HG02885 (cell line): ENCODE results near the gene GALNT13.
A peak's percentile ranks its signal among the peaks of the same experiment; 100 is the strongest.

ENCODE experiments used
- ATAC-seq: cut with Tn5 transposase; IDR thresholded peaks from one replicate; pipeline ENCODE4 v1.9.1; 2021; ENCODE audit warnings: mild to moderate bottlenecking; ENCODE audit not compliant: unreplicated experiment, poor library complexity

GALNT13 gene

DNA sequence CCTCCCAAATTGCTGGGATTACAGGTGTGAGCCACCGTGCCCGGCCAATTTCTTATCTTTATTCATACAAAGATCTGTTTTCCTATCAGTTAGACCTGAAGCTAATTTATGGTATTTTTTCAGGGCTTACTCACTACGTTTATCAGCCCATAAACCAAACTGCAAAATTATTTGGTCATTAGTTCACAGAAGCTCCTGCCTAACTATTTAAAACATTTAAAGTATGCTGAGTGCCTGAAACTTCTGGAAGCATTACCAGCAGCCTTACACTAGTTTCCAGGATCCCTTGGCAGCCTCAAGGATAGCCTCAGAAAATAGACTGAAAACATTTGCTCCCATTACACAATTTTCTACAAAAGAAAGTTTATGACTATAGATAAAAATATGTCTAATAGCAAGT lies 68.8 kb downstream of the GALNT13 start:
- ATAC-seq, result no peak

DNA sequence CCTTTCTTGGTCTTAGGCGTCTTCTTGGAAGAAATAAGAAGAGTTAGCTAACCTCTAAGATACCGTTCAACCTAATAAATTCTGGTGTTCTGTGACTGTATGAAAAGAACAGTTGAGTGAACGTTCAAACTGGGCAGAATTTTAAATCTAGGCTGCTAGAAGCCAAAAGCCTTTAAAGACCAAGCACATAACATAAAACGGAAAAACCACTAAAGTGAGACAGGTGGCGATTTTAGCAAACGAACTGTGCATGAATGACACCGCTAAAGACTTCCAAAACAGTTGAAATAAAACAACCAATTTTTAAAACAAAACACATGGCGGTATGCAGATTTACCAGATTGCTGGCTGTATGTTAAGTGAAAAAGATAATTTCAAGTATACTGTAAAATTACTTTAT lies 73.1 kb downstream of the GALNT13 start:
- ATAC-seq, result no peak

DNA sequence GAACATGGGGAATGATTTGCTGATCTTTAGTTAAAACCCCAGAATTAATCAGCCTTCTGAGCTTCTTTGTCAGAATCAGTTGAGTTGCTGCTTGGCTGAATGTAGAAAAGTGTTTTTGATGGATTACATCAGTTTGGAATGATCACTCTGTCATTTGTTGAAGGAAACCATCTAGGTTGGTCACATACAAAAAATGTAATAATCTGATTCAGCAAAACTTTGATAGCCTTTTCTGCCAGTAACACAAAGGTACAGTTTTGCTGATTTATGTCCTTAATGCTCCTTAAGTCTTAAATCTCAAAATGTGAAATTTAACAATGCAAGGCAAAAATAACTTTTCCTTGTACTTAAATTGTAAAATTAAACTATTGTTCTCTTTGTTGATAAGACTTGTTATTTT lies 74.3 kb downstream of the GALNT13 start:
- ATAC-seq, result no peak

DNA sequence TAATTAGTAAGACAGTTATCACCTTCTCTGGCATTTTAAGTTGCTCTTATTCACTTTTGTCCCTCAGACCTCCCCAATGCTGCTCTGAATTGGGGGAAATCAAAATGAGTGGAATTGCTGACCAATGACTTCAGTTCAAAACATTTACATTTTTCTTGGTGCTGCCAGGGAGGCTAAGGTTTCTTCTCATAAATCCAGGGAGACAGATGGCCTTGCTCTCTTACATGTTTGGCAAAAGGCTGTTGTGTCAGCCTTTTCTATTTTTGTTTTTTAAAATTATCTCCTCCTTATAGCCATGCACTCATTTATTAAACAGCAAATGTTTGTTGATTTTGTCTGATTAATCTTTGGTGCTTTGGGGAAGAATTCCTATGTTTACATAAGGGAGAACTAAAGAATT lies 82.0 kb downstream of the GALNT13 start:
- no peak for ATAC-seq

DNA sequence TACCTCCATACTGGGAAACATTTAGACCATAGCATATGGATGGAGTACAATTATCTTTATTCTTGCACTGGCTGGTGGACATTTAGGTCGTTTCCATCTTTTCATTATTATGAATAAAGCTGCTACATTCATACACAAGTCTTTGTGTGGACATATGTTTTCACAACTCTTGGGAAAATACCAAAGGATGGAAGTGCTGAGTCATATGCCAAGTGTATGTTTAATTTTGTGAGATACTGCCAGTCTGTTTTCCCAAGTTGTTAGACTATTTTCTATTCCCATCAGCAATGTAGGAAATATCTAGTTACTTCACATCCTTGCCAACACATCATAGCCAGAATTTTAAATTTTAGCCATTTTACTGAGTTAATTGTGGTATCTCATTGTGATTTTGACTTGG lies 91.5 kb downstream of the GALNT13 start:
- no peak for ATAC-seq

DNA sequence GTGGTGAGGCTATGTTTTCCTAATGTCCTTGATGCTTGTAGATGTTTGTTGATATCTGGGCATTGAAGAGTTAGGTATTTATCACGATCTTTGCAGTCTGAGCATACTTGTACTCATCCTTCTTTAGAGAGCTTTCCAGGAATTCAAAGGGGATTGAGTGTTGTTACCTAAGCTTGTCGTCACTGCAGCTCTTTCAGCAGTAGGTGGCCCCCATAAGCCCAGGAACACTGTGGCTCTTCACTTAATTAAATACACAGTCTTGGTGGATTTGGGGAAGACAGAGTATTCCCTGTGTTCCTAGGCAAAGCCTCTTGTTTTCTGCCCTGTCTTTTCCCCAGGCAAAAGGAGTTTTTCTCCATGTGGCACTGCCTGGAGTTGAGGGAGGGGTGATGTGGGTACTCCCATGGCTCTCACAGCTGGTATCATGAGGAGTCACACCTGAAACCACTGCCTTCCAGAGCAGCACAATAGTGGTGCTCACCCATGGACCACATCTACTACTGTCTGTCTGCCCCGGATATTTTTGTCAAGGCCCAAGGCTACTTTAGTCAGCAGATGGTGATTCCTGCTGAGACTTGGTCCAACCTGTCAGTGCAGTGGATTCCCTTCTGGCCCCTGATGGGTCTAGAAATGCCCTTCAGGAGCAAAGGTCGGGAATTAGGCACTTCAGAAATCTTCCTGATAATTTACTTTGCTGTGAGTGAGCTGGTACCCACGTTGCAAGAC lies 95.7 kb downstream of the GALNT13 start:
- ATAC-seq, result no peak

DNA sequence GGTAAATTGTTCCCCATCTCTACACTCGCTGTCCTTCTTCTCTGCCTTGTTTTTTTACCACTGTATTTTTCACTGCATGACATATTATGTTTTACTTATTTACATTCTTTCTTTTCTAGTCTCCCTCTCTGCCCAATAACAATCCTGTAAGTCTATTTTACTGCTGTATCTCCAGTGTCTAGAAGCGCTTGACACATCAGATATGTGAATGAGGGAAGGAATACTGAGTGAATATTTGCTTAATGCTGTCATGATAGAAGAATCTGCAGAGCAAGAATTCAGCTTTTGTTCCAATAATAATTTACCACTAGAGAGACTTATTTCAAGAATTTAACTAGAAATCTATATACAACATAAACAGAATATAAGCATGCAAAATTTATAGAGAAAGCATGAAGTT lies 99.5 kb downstream of the GALNT13 start:
- ATAC-seq, result no peak

DNA sequence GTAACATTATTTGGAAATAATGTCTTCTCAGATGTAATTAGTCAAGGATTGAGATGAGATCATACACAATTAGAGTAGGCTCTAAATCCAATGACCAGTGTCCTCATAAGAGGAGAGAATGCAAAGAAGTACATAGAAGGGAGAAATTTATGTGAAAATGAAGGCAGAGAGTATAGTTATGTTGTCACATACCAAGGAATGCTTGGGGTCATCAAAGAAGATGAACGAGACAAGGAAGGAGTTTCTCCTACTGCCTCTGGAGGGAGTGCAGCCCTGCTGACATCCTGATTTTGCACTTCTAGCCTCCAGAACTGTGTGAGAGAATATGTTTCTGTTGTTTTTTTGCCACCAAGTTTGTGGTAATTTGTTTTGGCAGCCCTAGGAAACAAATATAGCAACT lies 100.1 kb downstream of the GALNT13 start:
- ATAC-seq, result no peak

DNA sequence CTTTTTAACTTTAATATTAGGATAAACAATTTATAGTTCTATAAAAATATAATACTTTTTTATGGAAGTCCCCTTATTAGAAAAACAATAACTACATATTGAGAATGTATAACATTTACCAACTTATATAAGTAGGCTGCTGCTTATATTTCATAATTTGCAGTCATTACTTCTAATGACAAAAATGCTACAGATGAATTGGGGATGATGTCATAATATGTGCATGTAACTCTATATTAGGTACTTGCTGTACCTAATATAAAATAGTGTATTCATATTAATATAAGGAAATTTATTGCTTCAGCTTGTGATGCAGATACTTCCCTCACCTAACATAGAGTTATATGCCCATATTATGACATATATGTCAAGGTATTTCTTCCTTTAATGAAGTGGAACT lies 100.7 kb downstream of the GALNT13 start:
- ATAC-seq, result no peak

DNA sequence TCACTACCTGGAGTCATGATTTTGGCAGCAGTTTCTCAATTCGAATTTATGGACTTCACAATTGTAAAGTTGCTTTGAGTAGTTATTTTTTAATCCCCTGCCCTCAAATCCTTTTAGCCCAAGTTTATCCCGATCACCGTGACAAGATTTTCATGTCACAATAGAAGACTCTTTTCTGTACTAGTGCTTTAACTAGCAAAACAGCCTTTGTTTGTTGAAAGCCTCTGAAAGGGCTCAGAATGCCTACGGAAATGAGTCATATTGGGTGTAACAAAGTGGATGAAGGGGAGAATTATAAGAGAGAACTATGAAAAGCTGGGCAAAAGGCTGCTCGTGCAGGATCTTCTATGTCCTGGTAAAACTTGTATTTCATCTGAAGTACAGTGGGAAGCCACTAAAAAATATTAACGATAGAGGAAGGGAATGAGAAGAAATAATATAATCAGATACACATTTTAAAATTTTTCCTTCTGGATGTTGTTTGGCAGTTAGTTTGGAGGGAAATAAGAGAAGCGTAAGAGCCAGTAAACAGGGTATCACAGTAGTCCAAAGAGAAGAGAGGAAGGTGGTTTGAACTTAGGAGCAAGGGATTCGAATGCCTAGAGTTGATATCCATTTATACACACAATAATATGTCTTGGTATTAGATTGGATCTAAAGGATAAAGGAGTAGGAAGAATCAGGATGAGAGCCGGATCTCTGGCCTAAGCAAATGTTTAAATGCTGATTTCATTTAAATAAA lies 114.9 kb downstream of the GALNT13 start:
- no peak for ATAC-seq

DNA sequence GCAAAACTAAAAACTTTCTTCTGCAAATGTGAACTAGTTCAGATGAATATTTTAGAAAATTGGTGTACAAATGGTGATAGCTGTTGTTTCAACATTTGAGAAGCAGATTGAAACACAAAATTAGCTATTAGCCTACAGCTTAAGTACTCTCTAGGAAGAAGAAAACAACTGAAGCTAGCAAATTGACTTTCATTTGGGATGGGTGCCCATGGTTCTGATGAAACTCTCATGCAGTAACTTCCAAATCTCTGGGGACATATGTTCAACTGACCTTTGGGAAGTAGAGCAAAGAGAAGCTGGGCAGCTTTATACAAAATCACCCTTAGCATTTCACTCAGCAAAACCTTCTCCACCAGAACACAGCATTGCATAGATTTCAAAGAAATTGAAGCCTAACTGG lies 119.0 kb downstream of the GALNT13 start:
- no peak for ATAC-seq

DNA sequence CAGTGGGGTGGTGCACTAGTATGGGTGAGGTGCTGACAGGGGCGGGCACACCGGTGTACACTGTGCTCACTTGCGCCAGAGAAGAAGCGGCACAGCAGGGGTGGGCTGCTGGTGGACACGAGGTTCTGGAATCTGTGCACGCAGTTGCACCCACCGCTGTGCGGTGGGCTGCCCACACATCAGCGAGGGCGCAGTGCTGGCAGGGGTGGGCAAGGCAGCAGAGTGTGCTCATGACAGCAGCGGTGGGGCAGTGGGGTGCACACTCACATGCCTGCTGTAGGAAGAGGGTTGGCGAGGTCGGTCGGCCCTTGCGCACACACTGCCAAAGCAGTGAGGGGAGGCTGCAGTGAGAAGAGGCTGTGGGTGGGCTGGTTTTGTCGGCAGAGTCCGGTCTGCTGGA lies 141.8 kb downstream of the GALNT13 start:
- no peak for ATAC-seq

DNA sequence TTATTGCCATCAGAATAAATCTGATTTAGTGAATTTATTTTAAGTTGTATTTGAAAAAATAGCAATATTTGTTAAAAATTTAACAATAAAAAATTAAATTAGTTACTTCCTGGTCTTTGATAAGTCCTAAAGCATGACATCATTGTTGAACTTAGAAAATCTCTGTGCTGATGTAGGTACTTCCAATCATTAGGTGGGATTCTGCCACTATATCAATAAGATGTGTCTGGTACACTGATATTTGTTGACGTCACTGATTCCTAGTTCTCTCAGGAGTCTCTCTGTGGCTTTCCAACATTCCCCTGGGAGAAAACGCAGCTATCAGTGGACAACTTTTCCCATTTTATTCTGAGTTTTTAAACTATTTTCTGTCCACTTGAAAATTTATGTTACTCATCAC lies 143.5 kb downstream of the GALNT13 start:
- ATAC-seq, result no peak

DNA sequence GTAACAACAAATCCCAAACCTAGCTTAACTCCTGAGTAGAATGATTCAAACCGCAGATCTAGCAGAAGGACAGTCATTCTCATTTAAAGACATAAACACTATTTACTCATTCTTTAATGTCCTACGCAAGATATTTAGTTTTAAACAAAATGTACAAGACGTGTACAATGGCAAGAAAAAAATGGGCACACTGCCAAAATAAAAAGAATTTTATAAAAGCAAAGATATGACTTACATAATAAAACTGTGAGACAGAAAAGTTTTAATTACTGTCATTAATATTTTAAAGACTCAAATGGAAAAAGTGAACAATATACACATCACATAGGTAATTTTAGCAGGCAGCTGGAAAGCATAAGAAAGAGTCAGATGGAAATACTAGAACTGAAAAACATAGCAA lies 157.8 kb downstream of the GALNT13 start:
- no peak for ATAC-seq

DNA sequence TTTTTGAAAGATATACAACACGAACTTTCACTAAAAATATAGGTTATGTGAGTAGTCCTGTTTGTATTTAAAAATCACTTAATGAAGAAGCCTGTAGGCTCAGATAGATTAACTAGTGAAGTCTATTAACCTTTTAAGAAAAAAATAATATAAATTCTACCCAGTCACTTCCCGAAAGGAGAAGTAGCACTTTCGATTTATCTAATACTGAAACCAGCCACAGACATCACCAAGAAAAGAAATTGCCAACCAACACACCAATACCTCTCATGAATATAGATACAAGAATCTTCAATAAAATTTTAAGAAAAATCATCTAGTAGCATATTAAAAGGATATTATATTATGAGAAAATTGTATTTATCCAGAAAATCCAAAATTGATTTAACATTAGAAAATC lies 160.5 kb downstream of the GALNT13 start:
- ATAC-seq, result peak; percentile 85

DNA sequence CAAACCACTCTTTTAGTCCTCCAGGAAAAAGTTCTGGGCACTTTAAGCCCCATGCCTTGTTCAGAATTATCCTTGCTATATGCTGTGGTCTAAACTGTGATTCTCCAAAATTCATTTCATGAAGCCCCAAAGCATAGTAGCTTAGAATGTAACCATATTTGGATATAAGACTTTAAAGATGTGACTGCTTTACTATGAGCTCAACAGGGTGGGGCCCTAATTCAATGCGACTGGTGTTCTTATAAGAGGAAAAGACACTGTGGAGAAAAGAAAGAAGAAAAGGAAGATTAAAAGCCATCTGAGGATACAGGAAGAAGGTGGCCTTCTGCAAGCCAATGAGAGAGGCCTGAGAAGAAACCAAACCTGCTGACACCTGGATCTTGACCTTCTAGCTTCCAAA lies 174.8 kb downstream of the GALNT13 start:
- no peak for ATAC-seq

DNA sequence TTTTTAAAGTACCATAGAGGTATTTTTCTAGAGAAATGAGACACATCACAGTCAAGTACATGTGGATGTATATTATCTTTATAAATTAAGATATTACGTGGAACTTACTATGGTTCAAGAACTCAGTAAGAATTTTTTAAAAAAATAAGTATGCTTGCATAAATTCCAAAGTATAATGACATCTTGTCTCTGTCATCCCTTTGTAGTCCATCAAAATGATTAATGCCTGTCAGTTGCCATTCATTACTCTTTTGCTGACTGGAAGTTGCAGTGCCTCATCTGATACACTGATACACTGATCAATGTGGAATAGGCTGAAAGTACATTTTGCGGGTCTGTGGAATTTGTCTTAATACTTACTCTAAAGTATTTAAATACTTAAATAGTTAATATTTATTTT lies 177.2 kb downstream of the GALNT13 start:
- no peak for ATAC-seq

DNA sequence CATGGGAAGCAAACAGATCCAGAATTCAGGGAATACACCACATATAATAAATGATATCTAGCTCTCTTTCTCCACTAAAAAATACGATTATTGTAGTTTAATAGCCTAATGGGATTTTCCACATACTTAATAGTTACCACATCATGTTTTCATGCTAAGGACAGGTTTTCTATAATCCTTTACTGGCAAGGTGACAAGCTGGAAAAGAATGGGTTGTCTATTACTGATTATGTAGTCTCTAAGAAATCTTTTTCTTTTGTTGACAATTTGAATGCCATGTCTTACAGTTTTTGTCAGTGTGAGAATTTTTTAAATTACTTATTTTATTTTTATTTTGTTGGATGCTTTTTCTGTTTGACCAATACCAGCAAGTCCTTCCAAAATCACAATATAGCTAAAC lies 177.8 kb downstream of the GALNT13 start:
- no peak for ATAC-seq

DNA sequence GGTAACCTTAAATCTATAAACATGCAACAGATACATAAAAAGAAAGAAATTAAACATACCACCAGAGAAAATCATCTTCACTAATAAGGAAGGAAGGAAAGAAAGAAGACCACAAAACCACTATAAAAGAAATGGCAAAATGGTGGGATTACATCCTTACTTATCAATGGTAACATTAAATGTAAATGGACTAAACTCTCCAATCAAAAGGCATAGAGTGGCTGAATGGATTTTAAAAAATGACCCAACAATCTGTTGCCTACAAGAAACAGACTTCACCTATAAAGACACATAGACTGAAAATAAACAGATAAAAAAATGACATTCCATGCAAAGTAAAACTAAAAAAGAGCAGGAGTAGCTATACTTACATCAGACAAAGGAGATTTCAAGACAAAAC lies 195.4 kb downstream of the GALNT13 start:
- no peak for ATAC-seq

DNA sequence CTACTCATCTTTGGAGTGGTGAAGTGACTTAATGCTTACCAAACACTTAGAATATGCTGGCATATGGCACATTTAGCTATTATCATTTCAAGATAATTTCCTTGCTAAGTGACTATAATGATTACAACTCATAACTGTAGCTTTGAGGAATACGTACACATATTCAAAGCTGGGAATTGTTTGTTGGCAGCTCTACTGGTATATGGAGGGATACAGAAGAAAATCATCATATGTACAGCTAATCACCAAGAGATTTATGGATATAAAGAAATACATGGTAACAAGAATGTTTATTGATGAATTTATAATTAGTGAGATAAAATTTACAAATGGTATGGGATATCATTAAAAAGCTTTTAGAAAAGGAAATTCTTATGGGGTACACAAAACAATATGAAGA lies 207.2 kb downstream of the GALNT13 start:
- ATAC-seq, result no peak

DNA sequence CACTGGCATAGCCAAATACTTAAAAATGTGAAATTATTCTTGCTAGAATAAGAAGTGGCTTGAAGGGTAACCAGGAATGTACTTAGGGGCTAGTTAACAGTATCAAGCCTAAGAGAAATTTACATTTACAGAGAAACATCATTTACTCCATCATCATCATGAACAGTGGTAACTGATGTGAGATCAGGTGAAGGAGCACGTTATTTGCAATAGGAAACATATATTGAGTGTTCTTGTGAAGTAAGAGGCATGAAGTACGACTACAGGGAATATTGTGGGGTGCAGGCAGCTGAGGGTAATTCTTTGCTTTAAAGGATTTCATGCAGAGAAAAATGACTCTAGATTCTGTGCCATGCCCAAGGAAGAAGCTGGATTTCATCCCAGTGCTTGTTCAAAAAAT lies 220.8 kb downstream of the GALNT13 start:
- no peak for ATAC-seq

DNA sequence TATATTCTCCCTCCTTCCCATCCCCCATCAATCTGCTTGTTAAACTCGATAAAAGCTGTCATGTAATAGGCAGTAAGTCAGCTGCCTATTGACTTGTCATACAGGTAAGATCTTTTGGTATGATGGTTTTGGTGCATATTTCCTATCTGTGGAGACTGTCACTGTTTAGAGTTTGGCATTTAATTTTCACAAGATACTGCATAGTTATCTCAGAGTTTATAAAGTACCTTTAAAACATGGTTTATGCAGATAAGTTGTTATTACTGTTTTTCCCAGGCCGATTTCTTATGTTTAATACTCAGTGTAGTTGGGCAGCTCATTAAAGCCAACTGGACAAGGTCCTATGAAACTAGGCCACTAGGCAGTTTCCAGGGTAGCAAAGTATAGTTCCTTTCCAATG lies 222.1 kb downstream of the GALNT13 start:
- no peak for ATAC-seq
